Effector memory CD8-positive, alpha-beta T cell (primary cell): Measurements from ENCODE around the gene LIPC.
A peak's percentile ranks its signal among the peaks of the same experiment; 100 is the strongest.

Source experiments
- ATAC-seq: fragments of 150-1000 bp; cut with Tn5 transposase; replicated peaks from 2 replicates; pipeline ENCODE4 v1.10.0; 2021; ENCODE audit warnings: mild to moderate bottlenecking, moderate library complexity
- DNase-seq, 3 experiments: peaks; one replicate each; pipeline ENCODE4 v3.0.0; 2021
- H3K27ac Mint-ChIP-seq, 2 donors: one replicate each; pipeline ENCODE4 v1.8.0; 2022; ENCODE audit warnings: mild to moderate bottlenecking in 2 of 2, mixed read lengths in 2 of 2, moderate library complexity in 2 of 2
- H3K27me3 Mint-ChIP-seq, 2 donors: one replicate each; pipeline ENCODE4 v1.8.0; 2022; ENCODE audit warnings: mixed read lengths in 2 of 2
- H3K36me3 Mint-ChIP-seq: one replicate; pipeline ENCODE4 v1.8.0; 2022; ENCODE audit warnings: mild to moderate bottlenecking, moderate library complexity, mixed read lengths; ENCODE audit not compliant: insufficient read depth
- H3K4me1 Mint-ChIP-seq, 2 donors: one replicate each; pipeline ENCODE4 v1.8.0; 2022; ENCODE audit warnings: low read depth in 2 of 2, mixed read lengths in 2 of 2
- H3K4me3 Mint-ChIP-seq, 2 donors: one replicate each; pipeline ENCODE4 v1.8.0; 2022; ENCODE audit warnings: mild to moderate bottlenecking in 2 of 2, mixed read lengths in 2 of 2, moderate library complexity in 2 of 2
- H3K9me3 Mint-ChIP-seq, 2 donors: one replicate each; pipeline ENCODE4 v1.8.0; 2022; ENCODE audit warnings: mixed read lengths in 2 of 2

The LIPC gene

GRCh38 chr15:58459045-58459444 lies 27.3 kb downstream of the LIPC start:
- ATAC-seq = no peak
- DNase-seq = no peak
- no peak overlapping the region for H3K4me3 Mint-ChIP-seq
- no peaks in the 10 kb centered on the region for H3K36me3 Mint-ChIP-seq
- no peaks in the 10 kb centered on the region for H3K9me3 Mint-ChIP-seq
- peak overlapping the region in 1 of 2 donors; percentile 58 for H3K27ac Mint-ChIP-seq
- peaks cover 19 to 54% of the 10 kb centered on the region in 2 donors for H3K4me1 Mint-ChIP-seq
- no peaks in the 10 kb centered on the region for H3K27me3 Mint-ChIP-seq

- H3K27ac Mint-ChIP-seq = peak overlapping the region in 1 of 2 donors; percentile 58
- H3K36me3 Mint-ChIP-seq = no peaks in the 10 kb centered on the region
- H3K4me3 Mint-ChIP-seq = no peak overlapping the region
- no peaks in the 10 kb centered on the region for H3K27me3 Mint-ChIP-seq
- peaks cover 22 to 59% of the 10 kb centered on the region in 2 donors for H3K4me1 Mint-ChIP-seq
- ATAC-seq (no peak), DNase-seq (no peak)
- no peaks in the 10 kb centered on the region for H3K9me3 Mint-ChIP-seq
These were observed 27.8 kb downstream of the LIPC start for GRCh38 chr15:58459560-58459959.

- no peak for DNase-seq
- no peak for ATAC-seq
- no peaks in the 10 kb centered on the region for H3K9me3 Mint-ChIP-seq
- H3K4me3 Mint-ChIP-seq = no peak overlapping the region
- peaks cover 22 to 59% of the 10 kb centered on the region in 2 donors for H3K4me1 Mint-ChIP-seq
- peak overlapping the region in 1 of 2 donors; percentile 26 for H3K27ac Mint-ChIP-seq
- H3K36me3 Mint-ChIP-seq = no peaks in the 10 kb centered on the region
- H3K27me3 Mint-ChIP-seq = no peaks in the 10 kb centered on the region
These were observed 28.5 kb downstream of the LIPC start for GRCh38 chr15:58460116-58460790.

GRCh38 chr15:58460872-58461271 lies 29.1 kb downstream of the LIPC start:
- ATAC-seq = no peak
- Mint-ChIP-seq H3K9me3 (no peaks in the 10 kb centered on the region), H3K4me1 (peaks cover 22 to 59% of the 10 kb centered on the region in 2 donors), H3K27me3 (no peaks in the 10 kb centered on the region), H3K4me3 (no peak overlapping the region), H3K36me3 (peaks cover 3% of the 10 kb centered on the region), H3K27ac (peak overlapping the region in 1 of 2 donors; percentile 26)
- no peak for DNase-seq

- no peak overlapping the region for H3K4me3 Mint-ChIP-seq
- H3K27ac Mint-ChIP-seq = peak overlapping the region; percentile 45 to 52
- ATAC-seq (no peak), DNase-seq (no peak)
- no peaks in the 10 kb centered on the region for H3K27me3 Mint-ChIP-seq
- peaks cover 3% of the 10 kb centered on the region for H3K36me3 Mint-ChIP-seq
- peaks cover 18 to 50% of the 10 kb centered on the region in 2 donors for H3K4me1 Mint-ChIP-seq
- no peaks in the 10 kb centered on the region for H3K9me3 Mint-ChIP-seq
These were observed 30.8 kb downstream of the LIPC start for GRCh38 chr15:58462547-58462946.

- H3K4me1 Mint-ChIP-seq = peaks cover 15 to 44% of the 10 kb centered on the region in 2 donors
- no peaks in the 10 kb centered on the region for H3K27me3 Mint-ChIP-seq
- no peak for DNase-seq
- H3K4me3 Mint-ChIP-seq = no peak overlapping the region
- peaks cover 3% of the 10 kb centered on the region for H3K36me3 Mint-ChIP-seq
- no peaks in the 10 kb centered on the region for H3K9me3 Mint-ChIP-seq
- H3K27ac Mint-ChIP-seq = peak overlapping the region; percentile 45 to 67
- ATAC-seq = no peak
These were observed 31.3 kb downstream of the LIPC start for GRCh38 chr15:58462973-58463663.

- H3K9me3 Mint-ChIP-seq = no peaks in the 10 kb centered on the region
- DNase-seq = no peak
- no peak for ATAC-seq
- H3K27ac Mint-ChIP-seq = peak overlapping the region; percentile 64 to 67
- no peak overlapping the region for H3K4me3 Mint-ChIP-seq
- H3K4me1 Mint-ChIP-seq = peaks cover 9 to 35% of the 10 kb centered on the region in 2 donors
- H3K36me3 Mint-ChIP-seq = peaks cover 3% of the 10 kb centered on the region
- H3K27me3 Mint-ChIP-seq = no peaks in the 10 kb centered on the region
These were observed 32.2 kb downstream of the LIPC start for GRCh38 chr15:58463815-58464650.

- peaks cover 9 to 38% of the 10 kb centered on the region in 2 donors for H3K4me1 Mint-ChIP-seq
- H3K4me3 Mint-ChIP-seq = no peak overlapping the region
- H3K36me3 Mint-ChIP-seq = peaks cover 3% of the 10 kb centered on the region
- no peak overlapping the region for H3K27ac Mint-ChIP-seq
- no peak for DNase-seq
- no peak for ATAC-seq
- H3K27me3 Mint-ChIP-seq = no peaks in the 10 kb centered on the region
- H3K9me3 Mint-ChIP-seq = no peaks in the 10 kb centered on the region
These were observed 33.3 kb downstream of the LIPC start for GRCh38 chr15:58465070-58465469.

- no peak overlapping the region for H3K4me3 Mint-ChIP-seq
- no peaks in the 10 kb centered on the region for H3K27me3 Mint-ChIP-seq
- peaks cover 3 to 32% of the 10 kb centered on the region in 2 donors for H3K4me1 Mint-ChIP-seq
- H3K9me3 Mint-ChIP-seq = no peaks in the 10 kb centered on the region
- DNase-seq = no peak
- no peak for ATAC-seq
- H3K27ac Mint-ChIP-seq = no peak overlapping the region
- H3K36me3 Mint-ChIP-seq = peaks cover 3% of the 10 kb centered on the region
These were observed 34.2 kb downstream of the LIPC start for GRCh38 chr15:58465866-58466517.

GRCh38 chr15:58466566-58466965 lies 34.8 kb downstream of the LIPC start:
- no peak overlapping the region for H3K27ac Mint-ChIP-seq
- H3K4me1 Mint-ChIP-seq = peaks cover 3 to 34% of the 10 kb centered on the region in 2 donors
- peaks cover 3% of the 10 kb centered on the region for H3K36me3 Mint-ChIP-seq
- H3K4me3 Mint-ChIP-seq = no peak overlapping the region
- no peaks in the 10 kb centered on the region for H3K27me3 Mint-ChIP-seq
- H3K9me3 Mint-ChIP-seq = no peaks in the 10 kb centered on the region
- no peak for DNase-seq
- ATAC-seq = no peak

GRCh38 chr15:58467121-58467721 lies 35.4 kb downstream of the LIPC start:
- DNase-seq (no peak), ATAC-seq (no peak)
- peaks cover 3% of the 10 kb centered on the region for H3K36me3 Mint-ChIP-seq
- no peaks in the 10 kb centered on the region for H3K9me3 Mint-ChIP-seq
- H3K27ac Mint-ChIP-seq = no peak overlapping the region
- no peak overlapping the region for H3K4me3 Mint-ChIP-seq
- H3K4me1 Mint-ChIP-seq = peaks cover 4 to 32% of the 10 kb centered on the region in 2 donors
- H3K27me3 Mint-ChIP-seq = no peaks in the 10 kb centered on the region

GRCh38 chr15:58467722-58468423 lies 36.1 kb downstream of the LIPC start:
- no peak for ATAC-seq
- no peak overlapping the region for H3K27ac Mint-ChIP-seq
- H3K27me3 Mint-ChIP-seq = no peaks in the 10 kb centered on the region
- no peaks in the 10 kb centered on the region for H3K9me3 Mint-ChIP-seq
- H3K4me3 Mint-ChIP-seq = no peak overlapping the region
- H3K4me1 Mint-ChIP-seq = peaks cover 7 to 31% of the 10 kb centered on the region in 2 donors
- peaks cover 3% of the 10 kb centered on the region for H3K36me3 Mint-ChIP-seq
- DNase-seq = no peak
